ENCODE measurements around the gene DIP2C.

GRCh38 chr10:685613-686012 lies 3.9 kb downstream of the DIP2C start:
- TF ChIP-seq POLR2A (IDR thresholded peaks at IDR 0.05) = no peak
- no peak for TF ChIP-seq CTCF (IDR thresholded peaks at IDR 0.05)
- TF ChIP-seq POLR2AphosphoS5 (IDR thresholded peaks at IDR 0.05) = no peak

Measured in prostate gland (tissue), 2 donors.